Measurements from ENCODE around the gene C11orf16. TPM values are rescaled to one million over a fixed set of nuclear protein-coding genes. Genes with fewer than 3 reads are reported as not detected.

Gene C11orf16
- total and polyA plus RNA-seq, 9 of the 15 experiments (the other 6 are each of a cell fraction or from before 2014, with no cell fraction given) = not detected

GRCh38 chr11:8964324-8965320, 31.9 kb upstream of the C11orf16 start, which contains the start of gene TMEM9B (continued):
- TF ChIP-seq REST (IDR thresholded peaks at IDR 0.05; ENCODE audit: borderline replicate concordance) (no peak), REST (CRISPR knock-in tag; IDR thresholded peaks at IDR 0.05; ENCODE audit: low read depth) (peak; percentile 66; the same call in 1 of the 2 replicates), ZNF232 (CRISPR knock-in tag; IDR thresholded peaks at IDR 0.05) (0 out of 2 replicates have a peak, but pooled peaks have one; percentile 79), MXD1 (CRISPR knock-in tag; IDR thresholded peaks at IDR 0.05; ENCODE audit: borderline replicate concordance, poor library complexity, severe bottlenecking) (peak; percentile 17), XRCC5 (IDR thresholded peaks at IDR 0.05; ENCODE audit: low read depth, low read length) (0 out of 2 replicates have a peak, but pooled peaks have one; percentile 38), PCBP2 (IDR thresholded peaks at IDR 0.05; ENCODE audit: low read depth, low read length, poor library complexity, severe bottlenecking) (no peak), ZBTB9 (CRISPR knock-in tag; IDR thresholded peaks at IDR 0.05) (0 out of 2 replicates have a peak, but pooled peaks have one; percentile 65), SRSF3 (IDR thresholded peaks at IDR 0.05; ENCODE audit: insufficient read depth, low read length) (no peak), MNT (conservative IDR thresholded peaks at IDR 0.05) (peak; percentile 81 to 91), EGR1 (conservative IDR thresholded peaks at IDR 0.05) (peak; percentile 95), HNRNPUL1 (IDR thresholded peaks at IDR 0.05; ENCODE audit: low read length) (no peak), POLR2H (tag; IDR thresholded peaks at IDR 0.05; ENCODE audit: low read depth) (peak; percentile 74), ZNF41 (CRISPR knock-in tag; conservative IDR thresholded peaks at IDR 0.05) (no peak)

Data from K562 (cell line).